Measurements from ENCODE around the gene RNASEL. TPM values are rescaled to one million over a fixed set of nuclear protein-coding genes. Genes with fewer than 3 reads are reported as not detected.

RNASEL gene
- total and polyA plus RNA-seq, 2 donors (not counting 3 experiments of a cell fraction or from before 2014, with no cell fraction given) = 0.59 to 1.9 TPM

DNA sequence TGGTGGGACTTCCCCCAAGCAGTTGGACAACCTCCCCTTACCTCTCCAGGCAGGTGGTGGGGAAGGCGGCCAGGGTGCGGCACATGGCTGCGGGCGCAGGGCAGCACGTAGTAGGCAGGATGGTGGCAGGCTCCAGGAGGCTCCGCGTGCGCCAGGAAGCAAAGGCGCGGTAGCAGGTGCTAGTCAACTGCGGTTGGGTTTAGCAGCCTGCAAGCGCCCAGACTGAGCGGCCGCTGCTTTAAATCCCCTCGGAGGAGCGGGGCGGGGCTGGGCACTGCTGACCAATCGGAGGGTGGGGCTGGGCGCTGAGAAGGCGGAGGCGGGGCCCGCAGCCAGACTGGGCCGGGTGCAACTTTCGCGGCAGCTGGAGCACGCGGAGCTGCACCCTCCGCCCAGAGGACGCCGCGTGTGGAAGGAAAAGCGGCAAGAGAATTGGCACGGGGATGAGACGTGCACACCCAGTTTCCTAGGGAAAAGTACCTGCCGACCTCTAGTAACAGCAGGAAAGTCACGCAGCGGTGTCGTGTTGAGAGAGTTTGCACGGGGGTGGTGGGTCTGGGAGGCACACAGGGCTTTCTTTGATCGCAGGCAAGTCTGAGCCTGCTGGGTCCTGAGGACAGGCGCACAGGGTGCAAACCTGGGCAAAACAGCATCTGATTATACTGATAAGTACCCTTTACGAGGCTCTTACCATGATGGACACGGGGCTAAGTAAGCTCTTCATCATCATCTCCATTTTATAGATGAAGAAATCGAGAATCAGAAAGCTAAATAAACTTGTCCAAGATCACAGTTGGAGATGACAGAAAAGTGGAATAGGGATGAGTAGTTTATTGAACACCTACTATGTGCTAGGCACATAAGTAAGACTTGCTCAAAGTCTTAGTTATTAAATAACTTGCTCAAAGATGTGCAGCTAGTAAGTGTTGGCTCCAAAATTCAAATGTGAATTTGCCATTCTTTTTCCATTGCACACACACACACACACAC, 15.4 kb upstream of the RNASEL start, which contains the start of gene RGS16:
Gene RGS16, minus strand, starts transcription at position 215 of the 990 bp plus-strand sequence. Its CDS starts 130 bp downstream, at position 85.
- DNase-seq (ENCODE audit: low read depth, low spot score) (peak; percentile 66), FAIRE-seq (peak; percentile 78)
- Histone ChIP-seq H3K36me3 (ENCODE audit: control insufficient read depth in 2 of 2, extremely low read depth in 1 of 2, insufficient read depth in 2 of 2, low read length in 2 of 2) (no peaks in the 10 kb centered on the region), H3K4me2 (ENCODE audit: insufficient read depth, low read length) (peak within 1 kb of the TSS; percentile 26), H3K27ac (ENCODE audit: insufficient read depth, low read depth, low read length) (no peak within 1 kb of the TSS), H3K79me2 (ENCODE audit: control insufficient read depth, insufficient read depth, low read length) (no peaks in the 10 kb centered on the region), H3K9me3 (replicated peaks; ENCODE audit: control insufficient read depth, insufficient read depth, low read length) (no peaks in the 10 kb centered on the region), H3K4me1 (ENCODE audit: control insufficient read depth, extremely low read depth, insufficient read depth, low read length) (no peaks in the 10 kb centered on the region), H2AFZ (ENCODE audit: low read depth, low read length) (peak within 1 kb of the TSS; percentile 24), H4K20me1 (replicated peaks; ENCODE audit: control insufficient read depth, extremely low read depth, insufficient read depth, low read length) (no peaks in the 10 kb centered on the region), H3K4me3 (replicated peaks in 1 of 3; ENCODE audit: insufficient read depth in 1 of 3, low read depth in 1 of 3, low read length in 3 of 3) (peak within 1 kb of the TSS in 1 of 3 experiments; percentile 2), H3K9ac (replicated peaks; ENCODE audit: extremely low read depth, insufficient read depth, low read length) (no peak within 1 kb of the TSS), H3K9me1 (replicated peaks; ENCODE audit: control insufficient read depth, extremely low read depth, insufficient read depth, low read length) (no peaks in the 10 kb centered on the region), H3K27me3 (ENCODE audit: control insufficient read depth in 2 of 2, insufficient read depth in 2 of 2, low read length in 2 of 2) (peaks cover 25 to 28% of the 10 kb centered on the region in 2 experiments)
- no TSS peak for BruUV-seq (replicated peaks)
- intact Hi-C loops (cut with micrococcal nuclease) (loop anchor here (1.0 to 5.0 kb wide), 2 partner anchors 10 to 212 kb away; partner anchors contain the start of gene GLUL), dilution Hi-C loops (cut with MboI; ENCODE audit: extremely low pct_ligation_motif_present, low sequenced_read_pairs) (no loop called here)
- CTCF ChIA-PET = interaction anchor here (1.0 to 18.9 kb wide), 5 partner anchors 10 to 180 kb away, joined by 3 to 891 read pairs (median 5); partner anchors contain the start of genes NPL and RNASEL
- TF ChIP-seq FOS (IDR thresholded peaks at IDR 0.05; ENCODE audit: borderline replicate concordance, insufficient read depth, low read length) (no peak), EZH2 (IDR thresholded peaks at IDR 0.05; ENCODE audit: borderline replicate concordance, low read depth, low read length, severe bottlenecking) (no peak)
- TF ChIP-seq, protein P1, sequence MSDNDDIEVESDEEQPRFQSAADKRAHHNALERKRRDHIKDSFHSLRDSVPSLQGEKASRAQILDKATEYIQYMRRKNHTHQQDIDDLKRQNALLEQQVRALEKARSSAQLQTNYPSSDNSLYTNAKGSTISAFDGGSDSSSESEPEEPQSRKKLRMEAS (IDR thresholded peaks at IDR 0.05; ENCODE audit: insufficient read depth, insufficient read length) = peak; percentile 49
- POLR2A ChIA-PET = no interaction called here

- FAIRE-seq = no peak
Observed at GRCh38 chr1:182603646-182604174, 14.7 kb upstream of the RNASEL start.

More at GRCh38 chr1:182603646-182604174, 14.7 kb upstream of the RNASEL start:
- H3K27ac ChIP-seq (ENCODE audit: insufficient read depth, low read depth, low read length) = no peak overlapping the region
- POLR2A ChIA-PET = no interaction called here
- H3K36me3 ChIP-seq (ENCODE audit: control insufficient read depth in 2 of 2, extremely low read depth in 1 of 2, insufficient read depth in 2 of 2, low read length in 2 of 2) = no peaks in the 10 kb centered on the region
- intact Hi-C loops (cut with micrococcal nuclease) (loop anchor here (1.0 to 5.0 kb wide), 2 partner anchors 11 to 211 kb away; partner anchors contain the start of gene GLUL), dilution Hi-C loops (cut with MboI; ENCODE audit: extremely low pct_ligation_motif_present, low sequenced_read_pairs) (no loop called here)
- no peaks in the 10 kb centered on the region for H3K4me1 ChIP-seq (ENCODE audit: control insufficient read depth, extremely low read depth, insufficient read depth, low read length)
- no peak overlapping the region for H3K4me3 ChIP-seq (replicated peaks in 1 of 3; ENCODE audit: insufficient read depth in 1 of 3, low read depth in 1 of 3, low read length in 3 of 3)
- CTCF ChIA-PET = interaction anchor here (1.3 to 18.9 kb wide), 5 partner anchors 9 to 181 kb away, joined by 4 to 891 read pairs (median 5); partner anchors contain the start of genes NPL and RNASEL
- no peaks in the 10 kb centered on the region for H4K20me1 ChIP-seq (replicated peaks; ENCODE audit: control insufficient read depth, extremely low read depth, insufficient read depth, low read length)
- peaks cover 25 to 28% of the 10 kb centered on the region in 2 experiments for H3K27me3 ChIP-seq (ENCODE audit: control insufficient read depth in 2 of 2, insufficient read depth in 2 of 2, low read length in 2 of 2)
- peak overlapping the region; percentile 21 for H2AFZ ChIP-seq (ENCODE audit: low read depth, low read length)
- H3K9me1 ChIP-seq (replicated peaks; ENCODE audit: control insufficient read depth, extremely low read depth, insufficient read depth, low read length) = no peaks in the 10 kb centered on the region
- no peak for DNase-seq (ENCODE audit: low read depth, low spot score)
- no peaks in the 10 kb centered on the region for H3K79me2 ChIP-seq (ENCODE audit: control insufficient read depth, insufficient read depth, low read length)
- TF ChIP-seq MYC (IDR thresholded peaks at IDR 0.05; ENCODE audit: low read depth, low read length) = no peak
- TF ChIP-seq POLR2A (IDR thresholded peaks at IDR 0.05; ENCODE audit: low read depth, low read length) = no peak
- TF ChIP-seq GATA2 (IDR thresholded peaks at IDR 0.05; ENCODE audit: insufficient read depth, insufficient read length, low read depth, low read length) = no peak
- TF ChIP-seq, protein P1 (IDR thresholded peaks at IDR 0.05; ENCODE audit: insufficient read depth, insufficient read length) = no peak
- TF ChIP-seq EZH2 (IDR thresholded peaks at IDR 0.05; ENCODE audit: borderline replicate concordance, low read depth, low read length, severe bottlenecking) = no peak
- TF ChIP-seq, protein P2, sequence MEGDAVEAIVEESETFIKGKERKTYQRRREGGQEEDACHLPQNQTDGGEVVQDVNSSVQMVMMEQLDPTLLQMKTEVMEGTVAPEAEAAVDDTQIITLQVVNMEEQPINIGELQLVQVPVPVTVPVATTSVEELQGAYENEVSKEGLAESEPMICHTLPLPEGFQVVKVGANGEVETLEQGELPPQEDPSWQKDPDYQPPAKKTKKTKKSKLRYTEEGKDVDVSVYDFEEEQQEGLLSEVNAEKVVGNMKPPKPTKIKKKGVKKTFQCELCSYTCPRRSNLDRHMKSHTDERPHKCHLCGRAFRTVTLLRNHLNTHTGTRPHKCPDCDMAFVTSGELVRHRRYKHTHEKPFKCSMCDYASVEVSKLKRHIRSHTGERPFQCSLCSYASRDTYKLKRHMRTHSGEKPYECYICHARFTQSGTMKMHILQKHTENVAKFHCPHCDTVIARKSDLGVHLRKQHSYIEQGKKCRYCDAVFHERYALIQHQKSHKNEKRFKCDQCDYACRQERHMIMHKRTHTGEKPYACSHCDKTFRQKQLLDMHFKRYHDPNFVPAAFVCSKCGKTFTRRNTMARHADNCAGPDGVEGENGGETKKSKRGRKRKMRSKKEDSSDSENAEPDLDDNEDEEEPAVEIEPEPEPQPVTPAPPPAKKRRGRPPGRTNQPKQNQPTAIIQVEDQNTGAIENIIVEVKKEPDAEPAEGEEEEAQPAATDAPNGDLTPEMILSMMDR (IDR thresholded peaks at IDR 0.05; ENCODE audit: extremely low read depth in 1 of 2, insufficient read depth in 1 of 2, low read depth in 1 of 2, low read length in 2 of 2) = no peak
- no peak for TF ChIP-seq JUN (IDR thresholded peaks at IDR 0.05; ENCODE audit: borderline replicate concordance, insufficient read depth, insufficient read length, low read depth)
- TF ChIP-seq FOS (IDR thresholded peaks at IDR 0.05; ENCODE audit: borderline replicate concordance, insufficient read depth, low read length) = no peak
- TF ChIP-seq POLR2AphosphoS5 (IDR thresholded peaks at IDR 0.05; ENCODE audit: insufficient read depth, low read depth, low read length) = no peak
- H3K4me2 ChIP-seq (ENCODE audit: insufficient read depth, low read length) = peak overlapping the region; percentile 26
- H3K9me3 ChIP-seq (replicated peaks; ENCODE audit: control insufficient read depth, insufficient read depth, low read length) = no peaks in the 10 kb centered on the region
- H3K9ac ChIP-seq (replicated peaks; ENCODE audit: extremely low read depth, insufficient read depth, low read length) = no peak overlapping the region
- BruUV-seq (replicated peaks) = no TSS peak
